ENCODE data around the gene MYO1C. TPM values are rescaled to one million over a fixed set of nuclear protein-coding genes. Genes with fewer than 3 reads are reported as not detected.

Gene MYO1C
- total and polyA plus RNA-seq, 9 of the 15 experiments (the other 6 are each of a cell fraction or from before 2014, with no cell fraction given), result 0.46 to 32.5 (median 11.6) TPM

DNA sequence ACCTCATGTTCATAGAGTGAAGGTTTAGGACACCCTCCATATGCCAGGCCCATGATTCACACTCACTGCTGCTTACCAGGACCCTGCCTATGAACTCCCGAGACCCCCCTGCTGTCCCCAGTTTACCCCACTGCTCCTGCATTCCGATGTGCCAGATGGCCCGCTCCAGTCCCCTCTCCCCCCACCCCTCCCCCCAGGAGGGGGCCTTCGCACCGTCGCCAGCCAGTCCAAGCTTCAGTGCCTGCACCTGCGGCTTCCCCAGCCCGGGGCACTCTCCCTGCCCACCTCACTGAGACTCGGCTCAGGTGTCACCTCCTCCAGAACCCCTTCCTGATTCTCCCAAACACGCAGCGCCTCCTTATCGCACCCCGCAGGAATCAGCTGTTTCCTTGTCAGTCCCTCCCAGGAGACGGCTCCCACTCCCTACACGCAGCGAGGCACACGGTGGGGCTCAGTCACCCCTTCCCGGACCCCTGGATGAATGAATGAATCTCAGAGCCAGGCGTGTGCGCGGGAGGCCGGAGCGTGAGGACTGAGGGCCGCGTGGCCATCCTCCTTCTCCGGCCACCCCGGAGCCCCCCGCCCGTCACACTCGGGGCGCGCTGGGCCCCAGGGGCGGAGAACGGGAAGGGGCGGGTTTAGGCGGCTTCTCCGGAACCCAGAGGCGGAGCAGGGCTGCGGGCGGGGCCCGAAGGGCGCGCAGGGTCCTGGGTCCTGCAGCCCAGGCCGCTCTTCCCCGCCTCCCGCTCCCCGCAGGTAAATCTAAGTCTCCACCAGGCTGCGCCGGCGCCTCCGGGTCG lies 1.6 kb downstream of the MYO1C start (continued):
- no peak for TF ChIP-seq CBX8 (IDR thresholded peaks at IDR 0.05; ENCODE audit: borderline replicate concordance, extremely low read depth, low read depth, low read length, poor library complexity, severe bottlenecking)
- peak; percentile 64; the same call in 1 of the 2 replicates for TF ChIP-seq FOXM1 (IDR thresholded peaks at IDR 0.05; ENCODE audit: low read depth)
- TF ChIP-seq FOXM1 (CRISPR knock-in tag; IDR thresholded peaks at IDR 0.05; ENCODE audit: low read depth), result no peak
- peak; percentile 51 for TF ChIP-seq KDM5B (IDR thresholded peaks at IDR 0.05; ENCODE audit: insufficient replicate concordance, low read depth, low read length)
- peak; percentile 58; the same call in 1 of the 2 replicates for TF ChIP-seq PML (IDR thresholded peaks at IDR 0.05; ENCODE audit: low read length)
- no peak for TF ChIP-seq ZNF586 (CRISPR knock-in tag; conservative IDR thresholded peaks at IDR 0.05)
- TF ChIP-seq CREM (IDR thresholded peaks at IDR 0.05; ENCODE audit: low read depth), result peak; percentile 59
- TF ChIP-seq CCNT2 (IDR thresholded peaks at IDR 0.05; ENCODE audit: borderline replicate concordance, extremely low read depth, insufficient read length, low read depth, low read length), result peak; percentile 63
- TF ChIP-seq, protein P1, sequence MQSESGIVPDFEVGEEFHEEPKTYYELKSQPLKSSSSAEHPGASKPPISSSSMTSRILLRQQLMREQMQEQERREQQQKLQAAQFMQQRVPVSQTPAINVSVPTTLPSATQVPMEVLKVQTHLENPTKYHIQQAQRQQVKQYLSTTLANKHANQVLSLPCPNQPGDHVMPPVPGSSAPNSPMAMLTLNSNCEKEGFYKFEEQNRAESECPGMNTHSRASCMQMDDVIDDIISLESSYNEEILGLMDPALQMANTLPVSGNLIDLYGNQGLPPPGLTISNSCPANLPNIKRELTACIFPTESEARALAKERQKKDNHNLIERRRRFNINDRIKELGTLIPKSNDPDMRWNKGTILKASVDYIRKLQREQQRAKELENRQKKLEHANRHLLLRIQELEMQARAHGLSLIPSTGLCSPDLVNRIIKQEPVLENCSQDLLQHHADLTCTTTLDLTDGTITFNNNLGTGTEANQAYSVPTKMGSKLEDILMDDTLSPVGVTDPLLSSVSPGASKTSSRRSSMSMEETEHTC (IDR thresholded peaks at IDR 0.05), result no peak; the same call in 1 of the 2 replicates
- no peak for TF ChIP-seq PHB (CRISPR knock-in tag; IDR thresholded peaks at IDR 0.05)
- TF ChIP-seq, protein P2, sequence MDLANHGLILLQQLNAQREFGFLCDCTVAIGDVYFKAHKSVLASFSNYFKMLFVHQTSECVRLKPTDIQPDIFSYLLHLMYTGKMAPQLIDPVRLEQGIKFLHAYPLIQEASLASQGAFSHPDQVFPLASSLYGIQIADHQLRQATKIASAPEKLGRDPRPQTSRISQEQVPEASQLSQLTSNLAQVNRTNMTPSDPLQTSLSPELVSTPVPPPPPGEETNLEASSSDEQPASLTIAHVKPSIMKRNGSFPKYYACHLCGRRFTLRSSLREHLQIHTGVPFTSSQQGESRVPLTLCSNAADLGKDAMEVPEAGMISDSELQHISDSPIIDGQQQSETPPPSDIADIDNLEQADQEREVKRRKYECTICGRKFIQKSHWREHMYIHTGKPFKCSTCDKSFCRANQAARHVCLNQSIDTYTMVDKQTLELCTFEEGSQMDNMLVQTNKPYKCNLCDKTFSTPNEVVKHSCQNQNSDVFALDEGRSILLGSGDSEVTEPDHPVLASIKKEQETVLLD (IDR thresholded peaks at IDR 0.05), result peak; percentile 52; the same call in 1 of the 2 replicates
- TF ChIP-seq, protein P3, sequence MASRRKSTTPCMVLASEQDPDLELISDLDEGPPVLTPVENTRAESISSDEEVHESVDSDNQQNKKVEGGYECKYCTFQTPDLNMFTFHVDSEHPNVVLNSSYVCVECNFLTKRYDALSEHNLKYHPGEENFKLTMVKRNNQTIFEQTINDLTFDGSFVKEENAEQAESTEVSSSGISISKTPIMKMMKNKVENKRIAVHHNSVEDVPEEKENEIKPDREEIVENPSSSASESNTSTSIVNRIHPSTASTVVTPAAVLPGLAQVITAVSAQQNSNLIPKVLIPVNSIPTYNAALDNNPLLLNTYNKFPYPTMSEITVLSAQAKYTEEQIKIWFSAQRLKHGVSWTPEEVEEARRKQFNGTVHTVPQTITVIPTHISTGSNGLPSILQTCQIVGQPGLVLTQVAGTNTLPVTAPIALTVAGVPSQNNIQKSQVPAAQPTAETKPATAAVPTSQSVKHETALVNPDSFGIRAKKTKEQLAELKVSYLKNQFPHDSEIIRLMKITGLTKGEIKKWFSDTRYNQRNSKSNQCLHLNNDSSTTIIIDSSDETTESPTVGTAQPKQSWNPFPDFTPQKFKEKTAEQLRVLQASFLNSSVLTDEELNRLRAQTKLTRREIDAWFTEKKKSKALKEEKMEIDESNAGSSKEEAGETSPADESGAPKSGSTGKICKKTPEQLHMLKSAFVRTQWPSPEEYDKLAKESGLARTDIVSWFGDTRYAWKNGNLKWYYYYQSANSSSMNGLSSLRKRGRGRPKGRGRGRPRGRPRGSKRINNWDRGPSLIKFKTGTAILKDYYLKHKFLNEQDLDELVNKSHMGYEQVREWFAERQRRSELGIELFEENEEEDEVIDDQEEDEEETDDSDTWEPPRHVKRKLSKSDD (conservative IDR thresholded peaks at IDR 0.05; ENCODE audit: low read length), result no peak
- TF ChIP-seq EP400 (IDR thresholded peaks at IDR 0.05), result peak; percentile 85
- TF ChIP-seq, protein P4, sequence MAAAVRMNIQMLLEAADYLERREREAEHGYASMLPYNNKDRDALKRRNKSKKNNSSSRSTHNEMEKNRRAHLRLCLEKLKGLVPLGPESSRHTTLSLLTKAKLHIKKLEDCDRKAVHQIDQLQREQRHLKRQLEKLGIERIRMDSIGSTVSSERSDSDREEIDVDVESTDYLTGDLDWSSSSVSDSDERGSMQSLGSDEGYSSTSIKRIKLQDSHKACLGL (CRISPR knock-in tag; IDR thresholded peaks at IDR 0.05; ENCODE audit: borderline replicate concordance, poor library complexity, severe bottlenecking), result no peak
- peak; percentile 62 for TF ChIP-seq SAP30 (IDR thresholded peaks at IDR 0.05; ENCODE audit: borderline replicate concordance, insufficient read depth, low read depth, low read length, poor library complexity, severe bottlenecking)
- no peak for TF ChIP-seq EHMT2 (IDR thresholded peaks at IDR 0.05)
- TF ChIP-seq ZNF551 (CRISPR knock-in tag; IDR thresholded peaks at IDR 0.05), result no peak
